Fibroblast of skin of right quadriceps (primary cell): ENCODE measurements around the gene SIX5.

ENCODE experiments used
- DNase-seq: peaks from one replicate; pipeline ENCODE4 v3.0.0-alpha.2; 2013

Gene SIX5

DNA sequence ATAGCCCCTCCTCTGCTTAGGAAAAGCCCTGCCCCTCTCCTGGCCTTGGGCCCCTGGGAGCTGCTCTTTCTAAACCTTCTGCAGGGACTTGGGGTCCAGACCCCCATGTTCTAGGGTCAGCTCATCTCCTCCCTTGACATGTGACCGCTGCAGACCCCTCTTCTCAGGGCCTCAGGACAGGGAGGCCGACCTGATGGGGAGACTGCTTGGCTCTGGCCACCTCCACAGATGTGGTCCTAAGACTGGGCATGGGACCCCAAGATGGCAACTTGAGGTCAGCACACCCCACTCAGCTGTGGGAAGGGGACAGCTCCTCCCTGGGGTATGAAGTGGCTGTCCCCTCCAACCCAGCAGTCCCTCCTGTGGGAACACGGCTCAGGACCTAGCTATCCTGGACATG lies 3.9 kb upstream of the SIX5 start:
- no peak for DNase-seq

DNA sequence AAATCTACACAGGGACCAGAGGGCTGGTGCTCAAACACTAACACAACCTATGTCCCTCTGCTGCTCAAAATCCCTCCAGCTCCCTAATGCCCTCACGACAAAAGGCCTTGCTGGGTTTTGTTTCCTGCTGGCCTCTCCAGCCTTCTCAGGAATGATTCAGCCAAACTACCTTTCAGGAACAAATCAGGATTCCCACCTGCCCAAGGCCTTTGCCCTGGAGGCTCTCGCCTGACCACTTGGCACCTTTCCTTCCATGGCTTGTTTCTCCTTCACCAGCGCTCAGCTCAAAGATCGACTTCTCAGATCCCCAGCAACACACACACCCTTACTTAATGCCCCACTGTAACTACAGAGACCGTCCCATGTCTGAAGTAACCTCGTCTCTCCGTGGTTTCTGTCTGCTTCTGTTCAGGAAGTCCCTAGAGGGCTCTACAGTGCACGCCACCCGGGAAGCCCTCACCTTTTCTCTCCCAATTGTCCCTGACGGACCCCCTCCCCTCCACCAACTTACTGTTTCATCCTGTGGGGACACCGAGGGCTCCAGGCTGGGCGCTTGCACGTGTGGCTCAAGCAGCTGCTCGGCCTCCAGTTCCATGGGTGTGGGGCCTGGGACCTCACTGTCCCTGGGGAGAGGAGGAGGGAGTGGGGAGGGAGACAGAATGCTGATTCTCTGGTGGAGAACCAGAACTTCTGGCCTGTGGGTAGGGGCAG lies 3.2 kb upstream of the SIX5 start:
- DNase-seq = no peak

DNA sequence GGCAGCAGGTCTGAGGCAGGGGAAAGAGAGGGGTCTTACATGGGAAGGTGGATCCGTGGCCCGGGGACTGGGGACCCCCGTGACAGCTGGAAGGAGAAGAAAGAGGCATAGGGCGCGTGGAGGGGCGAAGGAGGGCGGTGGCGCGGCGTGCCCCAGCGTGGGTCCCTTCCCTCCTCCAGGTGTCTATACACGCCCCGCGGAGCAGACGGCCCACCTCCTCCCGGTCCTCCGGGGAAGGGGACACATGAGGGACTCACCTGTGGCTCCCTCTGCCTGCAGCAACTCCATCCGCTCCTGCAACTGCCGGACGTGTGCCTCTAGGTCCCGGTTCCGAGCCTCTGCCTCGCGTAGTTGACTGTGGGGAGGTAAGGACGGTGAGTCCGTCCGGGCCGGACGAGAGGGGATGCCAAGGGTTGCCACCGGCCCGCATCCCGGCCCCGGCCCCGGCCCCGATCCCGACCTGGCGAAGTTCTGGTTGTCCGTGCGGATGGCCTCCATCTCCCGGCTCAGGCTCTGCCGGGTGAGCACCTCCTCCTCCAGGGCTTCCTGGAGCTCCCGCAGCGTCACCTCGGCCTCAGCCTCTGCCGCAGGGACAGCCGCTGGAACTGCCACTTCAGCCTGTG lies 2.4 kb upstream of the SIX5 start:
- no peak for DNase-seq

DNA sequence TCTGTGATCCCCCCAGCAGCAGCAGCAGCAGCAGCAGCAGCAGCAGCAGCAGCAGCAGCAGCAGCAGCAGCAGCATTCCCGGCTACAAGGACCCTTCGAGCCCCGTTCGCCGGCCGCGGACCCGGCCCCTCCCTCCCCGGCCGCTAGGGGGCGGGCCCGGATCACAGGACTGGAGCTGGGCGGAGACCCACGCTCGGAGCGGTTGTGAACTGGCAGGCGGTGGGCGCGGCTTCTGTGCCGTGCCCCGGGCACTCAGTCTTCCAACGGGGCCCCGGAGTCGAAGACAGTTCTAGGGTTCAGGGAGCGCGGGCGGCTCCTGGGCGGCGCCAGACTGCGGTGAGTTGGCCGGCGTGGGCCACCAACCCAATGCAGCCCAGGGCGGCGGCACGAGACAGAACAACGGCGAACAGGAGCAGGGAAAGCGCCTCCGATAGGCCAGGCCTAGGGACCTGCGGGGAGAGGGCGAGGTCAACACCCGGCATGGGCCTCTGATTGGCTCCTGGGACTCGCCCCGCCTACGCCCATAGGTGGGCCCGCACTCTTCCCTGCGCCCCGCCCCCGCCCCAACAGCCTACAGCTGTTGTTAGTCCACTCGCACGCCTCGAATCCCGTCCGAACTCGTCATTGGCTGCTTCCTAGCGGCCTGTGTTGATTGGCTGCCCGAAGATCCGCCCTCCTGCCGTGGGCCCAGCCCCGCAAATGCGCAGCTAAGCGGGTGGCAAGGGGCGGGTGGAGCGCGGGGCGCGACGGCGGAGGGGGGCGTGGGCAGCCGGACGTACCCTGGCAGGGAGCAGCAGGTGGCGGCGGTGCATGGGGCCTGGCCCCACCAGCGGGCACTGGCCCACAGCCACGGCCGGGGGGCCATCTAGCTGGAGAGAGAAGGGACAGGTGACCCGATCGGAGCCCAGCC lies 1.4 kb upstream of the SIX5 start:
- peak; percentile 98 for DNase-seq

DNA sequence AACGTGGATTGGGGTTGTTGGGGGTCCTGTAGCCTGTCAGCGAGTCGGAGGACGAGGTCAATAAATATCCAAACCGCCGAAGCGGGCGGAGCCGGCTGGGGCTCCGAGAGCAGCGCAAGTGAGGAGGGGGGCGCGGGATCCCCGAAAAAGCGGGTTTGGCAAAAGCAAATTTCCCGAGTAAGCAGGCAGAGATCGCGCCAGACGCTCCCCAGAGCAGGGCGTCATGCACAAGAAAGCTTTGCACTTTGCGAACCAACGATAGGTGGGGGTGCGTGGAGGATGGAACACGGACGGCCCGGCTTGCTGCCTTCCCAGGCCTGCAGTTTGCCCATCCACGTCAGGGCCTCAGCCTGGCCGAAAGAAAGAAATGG lies 754 bp upstream of the SIX5 start:
- no peak for DNase-seq

DNA sequence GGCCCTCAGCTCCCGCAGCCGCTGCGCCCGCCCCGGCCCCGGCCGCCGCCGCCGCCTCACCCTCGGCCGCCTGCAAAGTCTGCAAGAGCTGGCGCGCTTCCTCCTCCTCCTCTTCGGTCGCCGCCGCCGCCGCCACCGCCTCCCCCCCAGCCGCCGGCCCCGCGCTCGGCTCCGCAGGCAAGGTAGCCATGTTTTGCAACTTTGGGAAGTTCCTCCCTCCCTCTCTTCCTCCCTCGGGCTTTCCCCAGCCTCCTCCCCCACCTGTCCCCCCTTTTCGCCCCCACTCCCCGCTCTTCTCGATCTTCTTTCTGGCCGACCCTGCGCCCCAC lies 433 bp downstream of the SIX5 start:
- peak; percentile 47 for DNase-seq

DNA sequence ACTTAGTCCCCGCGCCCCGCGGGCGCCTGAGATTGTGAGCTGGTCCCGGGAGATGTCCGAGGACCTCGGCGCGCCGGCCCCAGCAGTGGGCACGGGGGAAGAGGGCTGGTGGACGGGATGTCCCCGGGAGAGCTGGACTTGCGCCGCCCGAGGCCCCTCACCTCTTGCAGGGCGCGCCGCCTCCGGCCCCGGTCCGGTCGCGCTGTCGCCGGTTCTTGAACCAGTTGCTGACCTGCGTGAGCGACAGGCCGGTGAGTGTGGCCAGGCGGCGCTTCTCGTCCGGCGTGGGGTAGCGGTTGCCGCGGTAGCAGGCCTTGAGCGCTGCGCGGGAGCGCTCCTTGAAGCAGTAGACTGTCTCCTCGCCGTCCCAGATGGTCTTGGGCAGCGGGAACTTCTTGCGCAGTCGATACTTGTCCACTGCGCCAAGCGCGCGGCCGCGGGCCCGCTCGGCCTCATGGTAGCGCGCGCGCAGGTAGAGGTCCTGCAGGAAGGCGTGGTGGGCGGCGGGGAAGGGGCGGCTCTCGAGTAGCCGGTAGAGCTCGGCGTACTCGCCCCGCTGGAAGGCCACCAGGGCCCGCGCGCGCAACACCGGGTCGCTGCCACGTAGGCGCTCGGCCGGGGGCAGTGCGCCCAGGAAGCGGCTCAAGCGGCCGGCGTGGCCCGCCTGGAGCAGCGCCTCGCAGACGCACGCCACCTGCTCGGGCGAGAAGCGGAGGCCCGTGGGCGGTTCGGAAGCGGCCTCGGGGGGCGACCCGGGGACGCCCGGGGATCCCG lies 984 bp downstream of the SIX5 start:
- DNase-seq = peak; percentile 62

DNA sequence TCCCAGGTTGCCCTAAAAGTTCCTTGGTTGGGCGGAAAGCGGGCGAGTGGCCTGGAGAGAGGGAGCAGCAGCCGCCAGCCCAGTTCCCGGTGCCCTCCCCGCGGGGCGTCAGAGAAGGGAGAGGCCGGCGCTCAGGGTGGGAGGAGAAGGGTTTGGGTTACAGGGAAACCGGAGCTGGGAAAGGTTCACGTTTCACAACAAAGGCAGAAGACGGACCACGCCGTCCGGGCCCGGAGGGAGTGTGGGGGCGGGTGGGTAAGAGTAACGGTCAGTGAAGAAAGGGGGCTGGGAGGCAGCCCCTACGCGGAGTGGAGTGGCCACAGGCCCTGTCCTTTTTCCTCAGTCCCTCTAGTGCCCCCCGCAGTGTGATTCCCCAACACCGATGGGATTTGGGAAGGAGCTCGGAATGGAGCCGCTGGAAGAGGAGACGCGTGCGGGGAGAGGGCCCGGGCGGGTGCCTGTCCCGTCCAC lies 1.6 kb downstream of the SIX5 start:
- peak; percentile 82 for DNase-seq

DNA sequence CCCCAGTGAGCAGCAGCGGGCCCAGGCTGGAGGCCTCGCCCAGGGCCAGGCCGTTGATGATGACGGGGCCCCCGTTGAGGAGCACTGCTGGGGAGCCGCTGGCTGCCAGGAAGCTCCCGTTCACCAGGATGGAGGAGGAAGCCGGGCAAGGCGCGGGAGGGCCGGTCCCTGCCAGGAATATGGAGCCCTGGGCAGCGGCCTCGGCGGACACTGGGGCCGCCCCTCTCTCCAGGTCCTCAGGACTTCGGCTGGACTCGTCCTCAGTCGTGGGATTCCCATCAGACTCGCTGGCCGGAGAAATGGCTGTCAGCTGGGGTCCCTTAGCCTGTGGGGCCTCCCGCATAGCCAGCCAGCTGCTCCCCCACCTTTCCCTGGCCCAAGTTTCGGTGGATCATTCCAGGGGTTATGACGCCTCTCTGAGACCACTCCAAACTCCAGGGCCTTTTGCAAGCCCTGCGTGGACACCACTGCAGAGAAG lies 2.1 kb downstream of the SIX5 start:
- no peak for DNase-seq

DNA sequence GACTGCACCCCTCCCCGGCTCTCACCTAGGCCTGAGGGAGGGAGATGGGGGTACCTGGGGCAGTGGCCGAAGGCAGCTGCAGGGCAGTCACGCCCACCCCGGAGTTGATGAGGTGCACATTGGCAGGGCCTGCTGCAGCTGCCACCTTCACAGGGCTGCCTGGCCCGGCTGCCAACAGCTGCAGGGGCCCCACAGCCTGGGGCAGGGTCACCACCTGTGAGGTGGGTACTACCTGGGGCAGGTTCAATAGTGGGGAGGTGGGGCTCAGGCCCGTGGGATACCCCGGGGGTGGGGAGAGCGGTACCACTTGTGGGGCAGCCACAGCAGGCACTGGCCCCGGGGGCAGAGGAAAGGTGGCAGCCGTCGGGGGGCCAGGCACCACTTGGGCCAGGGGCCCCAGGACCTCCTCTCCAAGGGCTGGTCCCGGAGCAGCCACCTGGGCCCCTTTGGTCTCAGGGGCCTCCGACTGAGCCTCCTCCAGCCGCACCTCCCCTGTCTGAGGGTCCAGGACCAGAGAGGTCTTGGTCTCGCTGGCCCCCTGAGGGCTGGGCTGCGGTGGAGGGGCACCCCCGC lies 2.7 kb downstream of the SIX5 start:
- no peak for DNase-seq

DNA sequence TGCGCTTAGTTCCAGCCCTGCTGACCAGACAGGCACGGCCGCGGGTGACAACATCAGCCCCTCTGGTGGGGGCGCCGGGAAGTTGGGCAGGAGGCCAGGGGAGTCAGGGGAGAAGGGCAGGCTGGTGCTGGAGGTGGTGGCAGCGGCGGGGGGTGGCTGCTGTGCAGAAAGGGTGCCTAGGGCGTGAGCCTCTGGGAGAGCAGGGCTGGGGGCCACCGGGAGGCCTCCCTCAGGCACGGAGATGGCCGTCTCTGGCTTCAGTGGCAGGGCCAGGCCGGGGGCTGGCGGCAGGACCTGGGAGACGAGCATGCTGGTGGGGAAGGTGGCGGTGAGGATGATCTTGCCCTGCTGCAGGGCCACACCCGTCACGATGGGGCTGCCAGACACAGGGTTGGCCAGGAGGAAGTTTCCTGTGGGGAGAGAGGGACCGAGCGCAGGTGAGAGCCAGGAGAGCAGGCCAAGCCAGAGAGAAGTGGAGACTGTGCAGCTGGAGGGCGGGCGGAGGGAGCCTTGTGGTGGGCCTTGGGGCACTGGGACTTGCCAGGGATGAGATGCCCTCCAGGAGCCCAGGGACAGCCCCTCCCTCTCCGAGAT lies 3.3 kb downstream of the SIX5 start:
- DNase-seq = no peak

DNA sequence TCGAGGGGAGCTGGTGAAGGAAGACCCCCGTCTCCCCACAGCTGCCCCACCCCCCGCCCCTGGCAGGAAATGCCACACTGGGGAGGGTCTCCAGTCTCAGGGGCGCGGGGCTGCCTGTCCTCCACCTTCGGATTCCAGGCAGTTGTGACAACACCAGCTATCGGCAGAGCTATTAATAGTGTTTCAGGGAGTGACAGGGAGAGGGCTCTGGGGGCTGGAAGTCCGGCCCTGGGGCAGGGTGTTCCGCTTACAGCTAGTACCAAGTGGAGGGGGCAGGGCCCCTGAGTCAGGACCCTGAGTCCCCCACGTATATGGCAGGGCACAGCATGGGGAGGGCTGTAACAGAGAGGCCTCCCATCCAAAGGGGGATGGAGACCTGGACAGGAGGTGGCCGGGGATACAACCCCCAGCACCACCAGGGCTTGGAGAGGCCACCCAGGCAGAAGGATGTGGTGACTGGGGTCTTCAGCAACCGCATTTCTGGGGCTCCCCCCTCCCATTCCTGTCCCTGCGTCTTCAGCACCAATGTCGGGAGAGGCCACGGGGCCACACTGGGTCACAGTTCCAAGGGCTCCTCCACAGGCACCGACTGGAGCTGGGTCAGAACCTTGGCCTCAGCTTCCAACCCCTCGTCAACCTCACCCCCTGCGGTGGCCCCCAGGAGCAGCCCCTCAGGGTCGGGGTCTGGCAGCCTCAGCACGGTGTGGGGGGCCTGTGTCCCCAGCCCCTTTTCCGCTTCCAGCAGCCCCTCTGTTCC lies 3.9 kb downstream of the SIX5 start:
- no peak for DNase-seq

DNA sequence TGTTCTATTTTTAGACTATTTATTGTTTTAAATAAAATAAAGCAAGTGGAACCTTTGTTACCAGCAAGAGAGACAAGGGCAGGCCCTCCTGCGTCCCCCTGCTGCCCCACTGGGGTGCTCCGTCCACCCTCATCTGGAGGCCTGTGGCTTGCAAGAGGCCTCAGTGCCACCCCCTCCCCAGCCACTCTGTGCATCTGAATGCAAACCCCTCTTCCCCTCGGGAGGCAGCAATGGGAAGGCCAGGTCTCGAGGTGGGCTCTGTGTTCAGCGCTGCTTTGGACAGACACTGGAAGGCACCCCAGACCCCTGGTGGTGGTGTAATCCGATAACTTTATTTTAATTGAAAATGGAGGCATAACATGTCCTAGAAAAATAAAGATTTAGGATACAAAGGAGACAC lies 4.6 kb downstream of the SIX5 start:
- no peak for DNase-seq

DNA sequence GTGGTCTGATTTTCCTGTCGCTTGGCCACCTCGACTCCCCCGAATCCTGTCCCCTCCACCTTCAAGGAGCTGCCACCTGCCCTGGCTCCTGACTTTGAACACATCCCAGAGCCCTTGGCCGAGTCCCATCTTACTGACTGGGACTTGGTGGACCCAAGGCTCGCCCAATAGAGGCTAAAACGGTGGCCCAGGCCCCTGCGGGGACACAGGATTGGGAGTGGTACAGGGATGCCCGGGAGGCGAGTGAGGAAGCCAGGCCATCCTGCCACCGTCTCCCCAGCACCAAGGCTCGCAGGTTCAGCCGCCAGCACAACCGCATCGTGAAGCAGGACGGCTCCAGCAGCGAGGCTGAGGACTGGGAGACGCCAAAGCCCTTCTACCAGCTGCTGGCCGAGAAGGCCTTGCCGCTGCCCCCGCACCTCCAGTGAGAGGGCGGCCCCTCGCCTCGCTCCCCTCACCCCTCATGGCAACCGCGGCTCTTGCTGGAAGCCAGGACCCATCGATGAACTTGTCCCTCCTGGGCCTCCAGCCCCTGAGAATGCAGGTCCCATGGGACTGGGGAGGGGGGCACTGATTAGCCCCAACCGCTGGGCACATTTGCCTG lies 5.3 kb downstream of the SIX5 start:
- no peak for DNase-seq

DNA sequence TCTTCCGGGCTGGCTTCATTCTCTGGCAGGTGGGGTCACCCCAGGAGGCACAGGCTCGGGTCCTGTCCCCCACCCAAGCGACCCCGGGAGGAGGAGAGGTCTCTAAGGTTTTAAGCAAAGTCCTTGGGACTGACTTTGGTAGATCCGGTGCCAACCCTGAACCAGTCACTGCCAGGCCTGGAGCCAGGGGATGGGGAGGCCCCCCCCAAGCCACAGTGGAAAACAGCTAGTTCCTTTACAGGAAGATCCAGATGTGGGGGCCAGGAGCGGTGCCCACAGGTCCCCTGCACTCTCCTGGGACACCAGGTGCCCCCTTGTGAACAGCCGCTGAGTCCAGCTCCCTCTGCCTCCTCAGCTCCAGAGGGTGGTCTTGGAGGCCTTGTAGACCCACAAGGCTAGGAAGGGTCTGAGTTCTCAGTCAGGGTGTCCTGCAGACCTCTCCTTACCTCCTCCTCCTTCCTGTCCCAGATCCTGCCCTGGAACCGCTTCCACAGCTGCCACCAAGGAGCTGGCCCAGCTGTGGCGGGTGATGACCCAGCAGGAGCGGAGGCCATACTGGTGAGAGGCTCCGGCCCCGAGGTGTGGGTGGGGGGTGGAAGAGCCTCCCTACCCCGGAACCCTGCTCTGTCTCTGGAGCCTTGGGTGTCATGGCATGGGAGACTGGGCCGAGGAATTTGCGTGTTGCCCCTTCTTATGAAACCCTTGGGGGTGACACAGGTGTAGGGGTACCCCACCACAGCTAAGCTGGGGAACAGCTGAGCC lies 6.0 kb downstream of the SIX5 start:
- no peak for DNase-seq

DNA sequence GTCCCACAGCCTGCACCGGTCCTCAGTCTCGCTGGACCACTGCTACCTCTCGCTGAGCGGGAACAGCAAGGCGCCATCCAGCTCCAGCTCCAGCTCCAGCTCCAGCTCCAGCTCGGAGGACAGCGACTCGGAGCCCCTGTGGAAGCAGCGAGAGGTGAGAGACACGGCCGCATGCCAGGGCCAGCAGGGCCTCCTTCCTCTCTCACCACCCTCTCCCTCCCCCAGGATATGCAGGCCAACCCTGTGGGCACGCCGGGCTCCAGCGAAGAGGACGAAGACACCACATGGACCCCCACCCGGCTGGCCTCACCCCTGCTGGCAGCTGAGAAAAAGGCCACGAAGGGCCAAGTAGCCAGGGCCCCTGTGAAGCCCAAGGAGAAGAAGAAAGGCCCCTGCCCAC lies 7.3 kb downstream of the SIX5 start:
- DNase-seq = no peak

DNA sequence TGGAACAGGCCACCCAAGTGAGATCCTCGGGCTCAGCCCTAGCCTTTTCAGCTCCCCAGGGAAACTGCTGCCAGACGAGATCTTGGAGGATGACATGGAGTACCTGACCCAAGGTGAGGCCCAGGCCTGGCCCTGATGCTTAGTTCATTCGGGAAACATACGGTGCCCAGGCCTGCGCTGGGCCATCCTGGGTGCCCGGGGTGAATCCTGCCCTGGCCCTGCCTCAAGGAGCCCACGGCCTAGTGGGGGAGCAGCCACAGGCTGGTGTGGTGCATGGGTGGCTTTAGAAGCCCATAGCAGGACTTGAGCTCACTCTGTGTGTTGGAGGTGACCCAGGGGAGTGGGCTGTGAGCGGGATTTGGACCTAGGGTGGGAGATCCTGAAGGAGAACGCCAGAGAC lies 10.1 kb downstream of the SIX5 start:
- no peak for DNase-seq

DNA sequence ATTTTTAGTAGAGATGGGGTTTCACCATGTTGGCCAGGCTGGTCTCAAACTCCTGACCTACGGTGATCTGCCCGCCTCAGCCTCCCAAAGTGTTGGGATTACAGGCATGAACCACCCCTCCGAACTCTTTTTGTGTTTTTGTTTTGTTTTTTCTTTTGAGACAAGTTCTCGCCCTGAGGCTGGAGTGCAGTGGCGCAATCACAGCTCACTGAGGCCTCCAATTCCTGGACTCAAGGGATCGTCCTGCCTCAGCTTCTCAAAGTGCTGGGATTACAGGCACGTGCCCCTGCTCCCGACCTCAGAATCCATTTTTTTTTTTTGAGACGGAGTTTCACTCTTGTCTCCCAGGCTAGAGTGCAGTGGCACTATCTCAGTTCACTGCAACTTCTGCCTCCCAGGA lies 11.4 kb downstream of the SIX5 start:
- no peak for DNase-seq

DNA sequence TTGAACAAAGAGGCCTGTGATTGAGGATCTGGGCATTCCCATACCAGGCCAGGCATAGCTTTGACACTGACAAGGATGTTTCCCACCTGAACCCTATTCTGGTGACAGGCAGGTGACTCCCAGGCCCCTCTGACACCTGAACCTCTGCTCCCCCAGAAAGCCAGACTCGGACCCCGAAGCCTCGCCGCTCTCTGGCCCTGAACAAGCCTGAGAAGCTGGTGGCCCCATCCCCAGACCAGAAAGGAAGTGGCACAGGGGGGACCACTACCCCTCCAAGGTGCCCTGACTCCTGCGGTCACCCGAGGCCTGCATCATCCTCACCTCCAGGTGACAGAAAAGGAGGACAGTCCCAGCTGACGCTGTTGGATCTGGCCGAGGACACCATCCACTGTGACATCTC lies 14.7 kb downstream of the SIX5 start:
- DNase-seq = no peak

DNA sequence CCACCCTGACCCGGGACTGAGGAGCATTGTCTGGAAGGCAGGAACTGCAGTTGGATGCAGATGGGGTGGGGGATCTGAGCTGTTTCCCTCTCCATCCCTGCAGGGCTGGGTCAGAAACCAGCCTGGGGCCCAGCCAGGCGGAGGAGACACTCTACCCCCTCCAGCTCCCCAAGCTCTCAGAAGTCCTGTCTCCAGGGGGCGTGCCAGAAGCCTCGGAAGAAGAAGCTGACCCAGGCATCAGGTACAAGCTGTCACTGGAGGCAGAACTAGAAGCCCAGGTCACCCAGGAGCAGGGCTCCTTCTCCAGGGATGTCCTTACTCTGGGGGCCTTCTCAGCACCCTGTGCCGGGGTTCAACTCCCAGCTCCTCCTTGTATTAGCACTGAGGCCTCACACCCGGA lies 15.5 kb downstream of the SIX5 start:
- no peak for DNase-seq
